ENCODE measurements around the gene FDXACB1.
A peak's percentile ranks its signal among the peaks of the same experiment; 100 is the strongest.

Gene FDXACB1, protein sequence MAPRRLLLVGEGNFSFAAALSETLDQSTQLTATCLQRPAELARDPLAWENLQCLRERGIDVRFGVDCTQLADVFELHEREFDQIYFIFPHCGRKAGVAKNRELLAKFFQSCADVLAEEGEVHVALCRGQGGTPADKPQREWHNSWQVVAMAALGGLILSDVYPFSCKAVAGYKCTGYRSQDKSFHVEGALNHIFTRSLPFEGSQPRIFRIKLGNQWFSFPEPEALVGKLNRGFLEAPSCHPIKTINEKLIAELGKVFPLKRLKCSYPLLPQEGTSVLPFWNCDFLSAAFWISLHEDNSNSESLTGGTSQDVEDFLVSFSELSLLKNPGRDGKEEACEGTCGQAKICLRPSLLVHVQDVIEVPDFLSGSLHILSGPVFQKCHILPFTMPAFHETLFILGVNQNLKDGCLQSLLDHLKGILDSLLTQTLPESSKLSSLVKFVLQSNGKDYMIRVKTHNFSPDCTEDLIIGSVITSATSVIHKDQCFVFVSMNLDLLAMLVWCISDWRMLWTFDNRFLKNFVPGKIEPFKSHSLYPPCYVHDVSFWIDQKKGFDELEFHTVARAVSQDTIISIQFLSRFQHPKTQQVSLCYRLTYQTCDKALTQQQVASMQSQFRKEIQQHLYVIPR

GRCh38 chr11:111878849-111879636, at the start of gene FDXACB1, which contains the start of gene CFAP68:
Gene FDXACB1, minus strand, starts transcription at chr11:111879165. Its CDS starts 33 bp downstream, at chr11:111879132.
Gene CFAP68, plus strand, starts transcription at chr11:111879541. Its CDS starts 20 bp downstream, at chr11:111879561.
- DNase-seq (ENCODE audit: low spot score), result peak; percentile 96

DNA sequence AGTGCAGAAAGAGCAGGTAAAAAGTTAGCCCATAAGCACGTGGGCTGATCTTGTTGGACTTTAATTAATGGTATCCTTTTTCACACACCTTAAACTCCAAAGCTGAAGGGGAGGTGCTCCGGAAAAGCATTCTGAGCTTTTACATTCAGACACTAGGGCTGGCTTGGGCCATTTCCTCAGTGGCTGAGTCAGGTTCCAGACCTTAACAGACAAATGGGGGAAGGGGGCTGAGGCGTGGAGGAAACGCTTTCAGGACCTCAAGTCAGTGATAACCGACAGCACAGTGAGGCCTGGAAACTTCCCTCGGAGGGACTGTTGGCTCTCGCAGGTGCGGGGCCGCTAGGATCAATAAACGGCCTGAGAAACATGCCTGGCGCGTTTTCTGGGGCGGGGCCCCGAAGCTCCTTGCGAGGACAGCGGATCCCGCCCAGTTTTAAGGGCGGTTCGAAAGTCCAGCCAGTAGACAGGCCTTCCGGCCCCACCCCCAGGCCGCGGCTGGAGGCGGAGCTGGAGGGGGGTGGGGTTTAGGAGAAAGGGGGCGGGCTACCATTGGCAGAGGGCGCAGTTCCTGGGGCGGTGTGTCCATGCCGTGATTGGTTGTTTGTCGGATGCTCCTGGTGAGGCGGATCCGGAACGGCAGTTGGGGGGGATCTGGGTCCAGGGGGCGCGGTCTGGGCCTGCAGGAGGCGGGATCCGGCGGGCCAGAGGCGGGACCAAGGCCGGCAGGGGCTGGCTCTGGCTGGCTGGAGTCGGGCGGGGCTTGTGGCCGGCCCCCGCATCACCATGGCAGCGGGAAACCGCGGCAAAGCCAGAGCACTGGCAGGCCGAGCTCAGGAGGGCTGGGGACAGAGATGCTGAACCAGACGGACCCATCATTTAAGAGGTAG, 47.8 kb upstream of the FDXACB1 start:
- DNase-seq (ENCODE audit: low spot score), result peak; percentile 95

DNA sequence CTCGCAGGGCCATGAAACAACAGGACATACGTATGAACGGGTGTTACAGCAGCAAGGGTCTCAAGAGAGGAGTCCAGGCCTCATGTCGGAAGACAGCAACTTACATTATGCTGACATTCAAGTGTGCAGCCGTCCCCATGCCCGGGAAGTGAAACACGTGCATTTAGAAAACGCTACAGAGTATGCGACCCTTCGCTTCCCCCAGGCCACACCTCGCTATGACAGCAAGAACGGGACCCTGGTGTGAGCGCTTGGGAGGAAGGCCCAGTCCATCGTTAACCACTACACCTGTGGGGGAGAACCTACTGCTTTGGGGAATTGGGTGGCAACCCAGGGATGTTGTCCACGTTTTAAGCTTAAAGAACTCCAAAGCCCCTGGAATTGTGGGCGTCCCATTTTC, 47.0 kb upstream of the FDXACB1 start:
- DNase-seq (ENCODE audit: low spot score), result no peak

DNA sequence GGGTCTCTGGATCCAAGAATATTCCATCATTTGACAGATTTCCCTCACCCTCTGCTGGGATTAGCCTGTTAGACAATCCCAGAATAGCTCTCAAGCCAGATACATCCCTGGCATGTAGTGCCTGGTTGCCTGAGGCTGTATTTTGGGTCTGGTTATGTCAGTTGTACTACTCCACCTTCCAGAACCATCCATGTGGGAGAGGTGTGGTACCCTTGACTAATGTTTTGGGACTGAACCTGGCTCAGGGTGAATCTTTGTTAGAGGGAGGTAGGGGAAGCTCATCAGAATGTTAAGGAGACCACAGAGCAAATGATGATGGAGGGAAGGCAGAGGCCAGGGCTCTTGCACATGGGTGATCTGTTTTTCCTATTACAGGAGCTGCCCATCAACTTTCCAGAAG, 45.0 kb upstream of the FDXACB1 start:
- no peak for DNase-seq (ENCODE audit: low spot score)

DNA sequence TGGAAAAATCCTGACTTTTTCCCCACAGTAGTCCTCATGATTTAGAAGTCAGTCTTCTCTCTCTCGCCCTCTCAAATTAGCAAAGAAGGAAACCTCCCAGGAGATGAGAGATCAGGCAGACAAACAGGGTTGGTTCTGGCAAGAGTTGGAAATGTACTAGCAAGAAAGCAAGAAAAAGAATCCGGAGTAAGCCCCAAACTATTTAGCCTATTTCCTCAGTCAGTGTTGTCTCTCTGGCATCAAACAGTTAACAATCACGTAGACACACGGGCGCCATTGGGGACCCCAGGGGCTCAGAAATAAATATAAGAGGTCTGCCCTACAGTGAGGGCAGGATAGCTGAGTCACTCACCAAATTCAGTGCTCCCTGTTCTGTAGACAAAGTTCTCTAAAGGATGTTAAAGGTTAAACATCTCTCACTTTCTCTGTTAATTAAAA, 44.4 kb upstream of the FDXACB1 start:
- DNase-seq (ENCODE audit: low spot score), result no peak

DNA sequence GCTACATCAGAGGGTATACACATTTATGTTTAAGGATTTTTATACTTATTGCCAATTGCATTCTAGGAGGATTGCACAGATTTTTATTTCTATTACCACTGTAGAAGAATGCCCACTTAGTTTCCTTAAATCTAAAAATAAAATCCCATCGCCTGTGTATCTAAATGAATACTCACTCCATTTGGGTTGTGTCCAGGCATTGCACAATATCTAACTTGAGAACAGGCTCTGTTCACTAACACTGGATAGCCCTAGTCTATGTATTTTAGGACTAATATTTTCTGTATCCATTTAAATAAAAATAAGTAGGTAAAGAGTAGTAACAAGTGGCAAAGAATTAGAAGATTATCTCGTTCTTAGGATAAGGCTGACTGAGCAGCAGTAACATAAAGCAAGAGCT, 43.8 kb upstream of the FDXACB1 start:
- DNase-seq (ENCODE audit: low spot score), result no peak

- no peak for DNase-seq (ENCODE audit: low spot score)
These were observed 42.7 kb upstream of the FDXACB1 start for GRCh38 chr11:111921541-111922230.

DNA sequence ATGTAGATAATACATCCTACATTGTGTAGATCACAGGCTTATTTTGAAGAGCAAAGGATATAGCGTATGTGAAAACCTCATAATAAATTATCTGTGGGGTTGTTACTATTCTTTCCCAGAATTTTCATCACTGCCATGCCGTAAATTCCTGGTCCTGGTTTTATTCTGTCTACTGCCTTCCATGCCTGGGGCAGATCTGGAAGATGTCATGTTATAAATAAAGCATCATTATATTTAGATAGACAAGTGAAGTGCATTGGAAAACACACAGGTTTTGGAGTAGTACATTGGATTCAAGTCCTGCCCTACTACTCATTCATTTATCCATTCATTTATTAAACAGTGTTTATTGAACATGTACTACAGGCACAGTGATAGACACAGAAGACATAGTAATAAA, 41.9 kb upstream of the FDXACB1 start:
- DNase-seq (ENCODE audit: low spot score), result no peak

- no peak for DNase-seq (ENCODE audit: low spot score)
These were observed 39.7 kb upstream of the FDXACB1 start, which contains the start of gene C11orf52 for GRCh38 chr11:111918390-111919256. Gene C11orf52, plus strand, starts transcription at chr11:111918913. Its CDS starts 60 bp downstream, at chr11:111918973.

DNA sequence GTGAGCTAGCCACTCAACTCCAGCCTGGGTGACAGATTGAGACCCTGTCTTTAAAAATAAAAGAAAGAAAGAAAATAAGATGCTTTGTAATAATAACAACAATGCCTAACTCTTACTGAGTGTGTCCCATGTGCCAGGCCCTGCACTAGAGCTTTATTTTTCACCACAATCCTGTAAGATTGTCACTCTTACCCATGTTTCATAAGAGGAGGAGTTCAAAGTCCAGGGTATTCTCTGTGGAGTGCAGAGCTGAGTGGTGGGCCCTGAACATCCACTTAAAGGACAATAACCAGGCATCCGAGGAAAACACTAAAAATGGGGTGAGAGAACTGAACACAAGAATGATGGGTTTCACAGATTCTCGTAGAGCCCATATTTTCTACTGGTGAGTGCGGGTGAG, 38.8 kb upstream of the FDXACB1 start:
- no peak for DNase-seq (ENCODE audit: low spot score)

GRCh38 chr11:111917312-111917711, 38.3 kb upstream of the FDXACB1 start:
- DNase-seq (ENCODE audit: low spot score), result no peak

DNA sequence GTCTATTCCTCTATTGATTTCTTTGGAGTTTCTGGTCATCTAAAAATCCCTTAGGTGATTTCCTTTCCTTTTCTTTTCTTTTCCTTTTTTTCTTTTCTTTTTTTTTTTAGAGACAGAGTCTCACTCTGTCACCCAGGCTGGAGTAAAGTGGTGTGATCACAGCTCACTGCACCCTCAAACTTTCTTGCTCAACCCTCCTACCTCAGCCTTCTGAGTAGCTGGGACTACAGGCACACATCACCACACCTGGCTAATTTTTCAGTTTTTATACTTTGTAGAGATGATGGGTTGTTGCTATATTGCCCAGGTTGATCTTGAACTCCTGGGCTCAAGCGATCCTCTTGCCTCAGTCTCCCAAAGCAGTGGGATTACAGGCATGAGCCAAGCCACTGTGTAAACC, 37.8 kb upstream of the FDXACB1 start:
- DNase-seq (ENCODE audit: low spot score), result no peak

DNA sequence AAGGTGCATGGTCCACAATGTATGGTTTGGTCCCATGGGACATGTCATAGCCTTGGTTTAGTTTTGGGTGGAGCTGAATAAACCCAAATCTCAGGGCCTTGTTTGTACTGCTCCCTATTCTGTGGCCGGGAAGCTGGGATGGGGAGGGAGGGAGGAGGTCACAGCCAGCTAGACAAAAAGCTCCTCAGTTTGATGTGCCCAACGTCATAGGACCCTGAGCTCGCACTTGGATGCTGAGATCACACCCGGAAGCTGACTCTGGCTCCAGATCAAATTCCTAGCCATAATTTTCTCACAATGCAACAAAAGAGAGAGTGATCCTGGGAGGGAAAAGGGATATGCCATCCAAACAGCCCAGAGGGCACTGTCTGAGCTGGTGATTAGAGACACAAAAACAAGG, 35.0 kb upstream of the FDXACB1 start:
- no peak for DNase-seq (ENCODE audit: low spot score)

- DNase-seq (ENCODE audit: low spot score), result no peak
These were observed 34.3 kb upstream of the FDXACB1 start for GRCh38 chr11:111913031-111913861.

- no peak for DNase-seq (ENCODE audit: low spot score)
These were observed 33.6 kb upstream of the FDXACB1 start, which contains the start of gene HSPB2 for GRCh38 chr11:111912535-111912934. Gene HSPB2, plus strand, starts transcription at chr11:111912734. Its CDS starts 96 bp downstream, at chr11:111912830.

GRCh38 chr11:111911563-111912401, 32.8 kb upstream of the FDXACB1 start, which contains the start of gene CRYAB:
Gene CRYAB, minus strand, starts transcription at chr11:111911770. Its CDS starts 46 bp downstream, at chr11:111911724.
- DNase-seq (ENCODE audit: low spot score), result peak; percentile 23

- DNase-seq (ENCODE audit: low spot score), result no peak
These were observed 32.0 kb upstream of the FDXACB1 start for GRCh38 chr11:111910676-111911562.
